ENCODE data around the gene A3GALT2.

DNA sequence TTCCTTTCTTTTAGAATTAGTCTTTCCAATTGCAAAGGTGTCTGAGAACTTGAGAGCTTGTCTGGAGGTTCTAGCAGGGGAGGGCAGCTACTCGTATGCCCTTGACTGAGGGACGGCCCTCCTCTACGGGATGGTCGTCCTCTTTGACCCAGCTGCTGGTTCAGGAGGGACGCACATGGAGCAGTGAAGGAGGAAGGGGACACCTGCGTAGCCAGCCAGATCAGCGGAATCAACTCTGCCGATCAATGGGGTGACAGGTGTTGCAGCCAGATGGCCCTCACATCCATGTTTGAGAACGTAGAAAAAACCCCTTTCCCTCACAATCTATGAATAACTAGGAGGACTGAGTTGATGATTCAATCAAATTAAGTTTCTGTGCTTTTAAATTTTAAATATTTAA is 15.7 kb upstream of the A3GALT2 start:
- TF ChIP-seq, protein P1, sequence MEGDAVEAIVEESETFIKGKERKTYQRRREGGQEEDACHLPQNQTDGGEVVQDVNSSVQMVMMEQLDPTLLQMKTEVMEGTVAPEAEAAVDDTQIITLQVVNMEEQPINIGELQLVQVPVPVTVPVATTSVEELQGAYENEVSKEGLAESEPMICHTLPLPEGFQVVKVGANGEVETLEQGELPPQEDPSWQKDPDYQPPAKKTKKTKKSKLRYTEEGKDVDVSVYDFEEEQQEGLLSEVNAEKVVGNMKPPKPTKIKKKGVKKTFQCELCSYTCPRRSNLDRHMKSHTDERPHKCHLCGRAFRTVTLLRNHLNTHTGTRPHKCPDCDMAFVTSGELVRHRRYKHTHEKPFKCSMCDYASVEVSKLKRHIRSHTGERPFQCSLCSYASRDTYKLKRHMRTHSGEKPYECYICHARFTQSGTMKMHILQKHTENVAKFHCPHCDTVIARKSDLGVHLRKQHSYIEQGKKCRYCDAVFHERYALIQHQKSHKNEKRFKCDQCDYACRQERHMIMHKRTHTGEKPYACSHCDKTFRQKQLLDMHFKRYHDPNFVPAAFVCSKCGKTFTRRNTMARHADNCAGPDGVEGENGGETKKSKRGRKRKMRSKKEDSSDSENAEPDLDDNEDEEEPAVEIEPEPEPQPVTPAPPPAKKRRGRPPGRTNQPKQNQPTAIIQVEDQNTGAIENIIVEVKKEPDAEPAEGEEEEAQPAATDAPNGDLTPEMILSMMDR (IDR thresholded peaks at IDR 0.05; ENCODE audit: low read depth, low read length): no peak
- TF ChIP-seq POLR2A (IDR thresholded peaks at IDR 0.05; ENCODE audit: extremely low read depth, insufficient read length) (no peak), MAX (IDR thresholded peaks at IDR 0.05; ENCODE audit: low read depth, low read length) (no peak), MYC (IDR thresholded peaks at IDR 0.05; ENCODE audit: low read depth, low read length) (no peak)

All from NB4 (cell line).